Left lung (tissue), 10 donors: ENCODE measurements around the gene SMARCAD1. TPM values are rescaled to one million over a fixed set of nuclear protein-coding genes. Genes with fewer than 3 reads are reported as not detected.

ENCODE experiments used
- ATAC-seq: fragments of 200-7000 bp; cut with Tn5 transposase; one replicate; pipeline ENCODE4 v1.9.1; 2020; ENCODE audit warnings: moderate library complexity
- DNase-seq, 4 donors: peaks; one replicate each; pipeline ENCODE4 v3.0.0-alpha.2; 2013 to 2020
- H3K27ac ChIP-seq, 2 donors: fragments of 200-600 bp; sonication (generic) in 1 of 2; one replicate each; pipeline versions ENCODE4 v1.5.0 to v1.8.0; 2020 to 2021
- H3K27me3 ChIP-seq, 2 donors: fragments of 200-600 bp; sonication (generic) in 1 of 2; one replicate each; pipeline versions ENCODE4 v1.5.0 to v1.8.0; 2020 to 2021
- H3K36me3 ChIP-seq, 2 donors: fragments of 200-600 bp; sonication (generic) in 1 of 2; one replicate each; pipeline versions ENCODE4 v1.5.0 to v1.8.0; 2020 to 2021
- H3K4me1 ChIP-seq, 2 donors: fragments of 200-600 bp; one replicate each; pipeline ENCODE4 v1.8.0; 2021
- H3K4me3 ChIP-seq, 2 donors: fragments of 200-600 bp; sonication (generic) in 1 of 2; one replicate each; pipeline versions ENCODE4 v1.5.0 to v1.8.0; 2020 to 2021; ENCODE audit warnings: mild to moderate bottlenecking in 1 of 2
- H3K9me3 ChIP-seq, 2 donors: fragments of 200-600 bp; sonication (generic) in 1 of 2; one replicate each; pipeline versions ENCODE4 v1.5.0 to v1.8.0; 2020 to 2021
- intact Hi-C, 2 donors: fragments of 100-400 bp; cut with DNase I; formaldehyde crosslinking; loops; one replicate each; pipeline versions ENCODE4 v1.11.2 to v1.14.2; 2022
- polyA plus RNA-seq, 6 donors: library from polyadenylated mRNA; unstranded; fragments of 120-200 nt; gene quantifications; one replicate each; pipeline ENCODE4 v1.2.1, GENCODE V29; 2013; ENCODE audit not compliant: insufficient read length in 6 of 6
- total RNA-seq, 2 donors: library from RNA; stranded (reverse); fragmentation: NEBNext Ultra II Directional; extraction: Animal tissue kit (Norgen Biotek cat#: 25700); gene quantifications; one replicate each; pipeline ENCODE4 v1.2.1, GENCODE V29; 2021
- TF ChIP-seq, protein P1 (sequence below), 2 donors: fragments of 200-600 bp; sonication (generic) in 1 of 2; IDR thresholded peaks; one replicate each; pipeline versions ENCODE4 v1.5.0 to v1.8.0; 2021; ENCODE audit warnings: antibody characterized with exemption in 2 of 2
- donor health status: DM: no; HTN: yes; CAD: no.
- donor health status: DM: no; HTN: no; CAD: no.

Gene SMARCAD1
- total and polyA plus RNA-seq, 8 donors, result 20.9 to 65.5 (median 55.5) TPM

DNA sequence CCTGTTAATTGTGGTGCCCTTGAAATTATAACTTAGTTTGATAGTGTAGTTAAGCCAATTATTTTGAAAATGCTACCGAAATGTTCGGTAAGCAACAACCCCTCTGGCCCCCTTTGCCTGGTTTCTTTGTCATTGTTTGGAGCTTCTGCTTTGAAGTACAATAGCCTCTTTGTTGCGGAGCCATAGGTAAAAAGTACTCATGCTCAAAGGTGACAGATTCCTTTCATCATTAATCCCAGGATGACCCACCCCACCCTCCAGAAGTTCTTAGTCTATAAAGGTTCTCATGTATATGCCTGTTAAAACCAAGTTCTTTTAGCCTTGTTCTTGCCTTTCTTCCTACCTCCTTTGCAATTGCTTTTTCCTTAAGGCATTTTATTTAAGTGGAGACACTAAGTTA is 42.4 kb upstream of the SMARCAD1 start:
- H3K9me3 ChIP-seq, result peaks cover 0 to 10% of the 10 kb centered on the region in 2 donors
- H3K27ac ChIP-seq, result no peak overlapping the region
- no peaks in the 10 kb centered on the region for H3K4me1 ChIP-seq
- TF ChIP-seq, protein P1, sequence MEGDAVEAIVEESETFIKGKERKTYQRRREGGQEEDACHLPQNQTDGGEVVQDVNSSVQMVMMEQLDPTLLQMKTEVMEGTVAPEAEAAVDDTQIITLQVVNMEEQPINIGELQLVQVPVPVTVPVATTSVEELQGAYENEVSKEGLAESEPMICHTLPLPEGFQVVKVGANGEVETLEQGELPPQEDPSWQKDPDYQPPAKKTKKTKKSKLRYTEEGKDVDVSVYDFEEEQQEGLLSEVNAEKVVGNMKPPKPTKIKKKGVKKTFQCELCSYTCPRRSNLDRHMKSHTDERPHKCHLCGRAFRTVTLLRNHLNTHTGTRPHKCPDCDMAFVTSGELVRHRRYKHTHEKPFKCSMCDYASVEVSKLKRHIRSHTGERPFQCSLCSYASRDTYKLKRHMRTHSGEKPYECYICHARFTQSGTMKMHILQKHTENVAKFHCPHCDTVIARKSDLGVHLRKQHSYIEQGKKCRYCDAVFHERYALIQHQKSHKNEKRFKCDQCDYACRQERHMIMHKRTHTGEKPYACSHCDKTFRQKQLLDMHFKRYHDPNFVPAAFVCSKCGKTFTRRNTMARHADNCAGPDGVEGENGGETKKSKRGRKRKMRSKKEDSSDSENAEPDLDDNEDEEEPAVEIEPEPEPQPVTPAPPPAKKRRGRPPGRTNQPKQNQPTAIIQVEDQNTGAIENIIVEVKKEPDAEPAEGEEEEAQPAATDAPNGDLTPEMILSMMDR (IDR thresholded peaks at IDR 0.05), result no peak
- DNase-seq, result no peak
- H3K4me3 ChIP-seq, result no peak overlapping the region
- H3K27me3 ChIP-seq, result no peaks in the 10 kb centered on the region
- intact Hi-C loops, result no loop called here
- no peak for ATAC-seq
- no peaks in the 10 kb centered on the region for H3K36me3 ChIP-seq

DNA sequence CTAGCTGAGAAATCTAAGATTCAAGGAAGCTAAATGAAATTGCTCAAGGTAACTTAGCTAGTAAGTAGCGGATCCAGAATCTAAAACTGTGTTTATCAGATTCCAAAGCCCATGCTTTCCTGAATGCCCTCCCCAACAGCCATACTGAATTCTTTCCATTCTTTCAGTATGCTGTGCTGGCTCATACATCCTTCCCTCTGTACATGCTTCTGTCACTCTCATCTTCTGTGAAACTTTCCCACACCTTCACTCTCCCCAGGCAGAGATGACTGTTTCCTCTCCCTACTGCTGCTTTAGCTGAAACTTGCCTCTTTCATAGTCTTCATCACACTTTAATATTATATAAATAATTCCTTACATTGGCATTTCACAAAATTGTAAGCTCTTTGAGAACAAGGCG is 39.3 kb upstream of the SMARCAD1 start:
- Histone ChIP-seq H3K4me1 (no peaks in the 10 kb centered on the region), H3K4me3 (no peak overlapping the region), H3K27me3 (no peaks in the 10 kb centered on the region), H3K27ac (no peak overlapping the region), H3K9me3 (peaks cover 0 to 10% of the 10 kb centered on the region in 2 donors), H3K36me3 (no peaks in the 10 kb centered on the region)
- DNase-seq (no peak), ATAC-seq (no peak)
- intact Hi-C loops, result no loop called here
- TF ChIP-seq, protein P1 (IDR thresholded peaks at IDR 0.05), result no peak

DNA sequence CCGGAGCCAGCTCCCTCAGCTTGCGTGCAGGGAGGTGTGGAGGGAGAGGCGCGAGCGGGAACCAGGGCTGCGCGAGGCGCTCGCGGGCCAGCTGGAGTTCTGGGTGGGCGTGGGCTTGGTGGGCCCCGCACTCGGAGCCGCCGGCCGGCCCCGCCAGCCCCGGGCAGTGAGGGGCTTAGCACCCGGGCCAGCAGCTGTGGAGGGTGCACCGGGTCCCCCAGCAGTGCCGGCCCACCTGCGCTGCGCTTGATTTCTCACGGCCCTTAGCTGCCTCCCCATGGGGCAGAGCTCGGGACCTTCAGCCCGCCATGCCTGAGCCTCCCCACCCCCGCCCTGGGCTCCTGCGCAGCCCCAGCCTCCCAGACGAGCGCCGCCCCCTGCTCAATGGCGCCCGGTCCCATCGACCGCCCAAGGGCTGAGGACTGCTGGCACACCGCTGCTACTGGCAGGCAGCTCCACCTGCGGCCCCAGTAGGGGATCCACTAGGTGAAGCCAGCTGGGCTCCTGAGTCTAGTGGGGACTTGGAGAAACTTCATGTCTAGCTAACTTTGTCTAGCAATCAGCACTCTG is 37.8 kb upstream of the SMARCAD1 start:
- Histone ChIP-seq H3K4me3 (no peak overlapping the region), H3K9me3 (peaks cover 0 to 10% of the 10 kb centered on the region in 2 donors), H3K27ac (no peak overlapping the region), H3K4me1 (no peaks in the 10 kb centered on the region), H3K36me3 (no peaks in the 10 kb centered on the region), H3K27me3 (no peaks in the 10 kb centered on the region)
- TF ChIP-seq, protein P1 (IDR thresholded peaks at IDR 0.05), result no peak
- intact Hi-C loops, result no loop called here
- ATAC-seq (no peak), DNase-seq (peak in 1 of 4 donors; percentile 48)

DNA sequence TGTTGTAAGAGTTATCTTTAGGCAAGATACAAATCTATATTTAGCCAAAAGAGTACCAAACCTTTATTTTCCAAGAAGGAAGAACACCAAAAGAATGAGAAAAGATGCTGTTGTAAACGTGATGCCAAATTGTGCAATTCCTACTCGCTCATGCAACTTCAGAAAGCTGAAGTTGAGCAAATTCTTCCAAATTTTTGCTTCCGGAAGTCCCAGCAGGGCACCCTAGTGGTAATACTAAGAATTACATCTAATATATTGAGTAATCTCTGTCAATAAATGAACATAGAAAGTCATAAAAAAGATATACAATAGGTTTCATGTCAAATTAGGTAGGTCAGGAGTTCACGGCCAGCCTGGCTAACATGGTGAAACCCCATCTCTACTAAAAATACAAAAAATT is 36.0 kb upstream of the SMARCAD1 start:
- intact Hi-C loops, result no loop called here
- Histone ChIP-seq H3K9me3 (peaks cover 0 to 9% of the 10 kb centered on the region in 2 donors), H3K4me3 (no peak overlapping the region), H3K4me1 (no peaks in the 10 kb centered on the region), H3K36me3 (no peaks in the 10 kb centered on the region), H3K27ac (no peak overlapping the region), H3K27me3 (no peaks in the 10 kb centered on the region)
- no peak for ATAC-seq
- DNase-seq, result no peak
- TF ChIP-seq, protein P1 (IDR thresholded peaks at IDR 0.05), result no peak

DNA sequence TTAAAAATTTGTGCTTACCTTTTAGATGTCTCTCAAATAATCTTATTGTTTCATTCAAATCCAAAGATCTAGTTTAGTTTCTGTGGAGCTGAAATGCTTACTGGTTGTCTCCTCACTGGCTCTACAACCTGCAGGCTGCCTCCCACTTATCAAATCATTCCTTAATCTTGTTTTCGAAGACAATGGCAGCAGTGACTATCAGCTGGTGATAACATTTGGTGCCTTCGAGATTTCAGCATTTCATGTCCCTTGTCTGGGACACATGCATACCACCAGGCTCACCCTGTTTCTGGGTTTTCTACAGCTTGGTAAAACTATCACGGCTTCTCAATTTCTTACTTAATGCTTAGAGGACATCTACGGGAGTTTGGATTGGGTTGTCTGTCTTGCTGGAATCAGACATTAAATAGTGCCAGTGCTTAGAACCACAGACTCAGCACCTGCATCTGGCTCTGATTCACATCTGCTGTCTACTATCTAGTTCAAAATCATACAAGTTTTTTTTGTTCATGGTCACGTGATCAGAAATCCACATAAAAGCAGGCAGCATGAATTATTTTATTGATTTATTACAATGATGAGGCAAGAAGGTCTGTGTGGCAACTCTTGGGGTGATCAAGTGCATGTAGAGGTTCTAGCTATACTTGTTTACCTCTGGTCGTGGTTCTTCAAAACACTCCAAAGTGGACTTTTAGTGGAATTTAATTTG is 32.0 kb upstream of the SMARCAD1 start:
- no peaks in the 10 kb centered on the region for H3K9me3 ChIP-seq
- ATAC-seq (no peak), DNase-seq (no peak)
- H3K4me3 ChIP-seq, result no peak overlapping the region
- H3K27me3 ChIP-seq, result no peaks in the 10 kb centered on the region
- no peaks in the 10 kb centered on the region for H3K36me3 ChIP-seq
- TF ChIP-seq, protein P1 (IDR thresholded peaks at IDR 0.05), result no peak
- intact Hi-C loops, result no loop called here
- H3K4me1 ChIP-seq, result no peaks in the 10 kb centered on the region
- no peak overlapping the region for H3K27ac ChIP-seq
